ENCODE results near the gene MROH7.

The MROH7 gene

DNA sequence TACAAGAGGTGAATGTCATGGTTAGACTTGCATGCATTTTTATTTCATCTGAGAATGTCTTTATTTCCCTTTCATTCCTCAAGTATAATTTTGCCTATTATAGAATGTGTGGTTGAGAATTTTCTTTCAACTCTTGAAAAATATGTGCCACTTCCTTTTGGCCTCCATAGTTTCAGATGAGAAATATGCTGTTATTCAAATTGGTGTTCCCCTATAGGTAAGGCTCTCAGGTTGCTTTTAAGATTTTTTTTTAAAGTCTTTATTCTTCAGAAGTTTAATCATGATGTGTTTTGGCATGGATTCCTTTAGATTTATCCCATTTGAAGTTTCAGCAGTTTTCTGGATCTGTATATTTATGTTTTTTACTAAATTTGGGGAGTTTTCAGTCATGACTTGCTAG lies 2.1 kb downstream of the MROH7 start:
- TF ChIP-seq, protein P1, sequence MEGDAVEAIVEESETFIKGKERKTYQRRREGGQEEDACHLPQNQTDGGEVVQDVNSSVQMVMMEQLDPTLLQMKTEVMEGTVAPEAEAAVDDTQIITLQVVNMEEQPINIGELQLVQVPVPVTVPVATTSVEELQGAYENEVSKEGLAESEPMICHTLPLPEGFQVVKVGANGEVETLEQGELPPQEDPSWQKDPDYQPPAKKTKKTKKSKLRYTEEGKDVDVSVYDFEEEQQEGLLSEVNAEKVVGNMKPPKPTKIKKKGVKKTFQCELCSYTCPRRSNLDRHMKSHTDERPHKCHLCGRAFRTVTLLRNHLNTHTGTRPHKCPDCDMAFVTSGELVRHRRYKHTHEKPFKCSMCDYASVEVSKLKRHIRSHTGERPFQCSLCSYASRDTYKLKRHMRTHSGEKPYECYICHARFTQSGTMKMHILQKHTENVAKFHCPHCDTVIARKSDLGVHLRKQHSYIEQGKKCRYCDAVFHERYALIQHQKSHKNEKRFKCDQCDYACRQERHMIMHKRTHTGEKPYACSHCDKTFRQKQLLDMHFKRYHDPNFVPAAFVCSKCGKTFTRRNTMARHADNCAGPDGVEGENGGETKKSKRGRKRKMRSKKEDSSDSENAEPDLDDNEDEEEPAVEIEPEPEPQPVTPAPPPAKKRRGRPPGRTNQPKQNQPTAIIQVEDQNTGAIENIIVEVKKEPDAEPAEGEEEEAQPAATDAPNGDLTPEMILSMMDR (IDR thresholded peaks at IDR 0.05; ENCODE audit: low read depth, low read length, missing control alignments) = no peak

DNA sequence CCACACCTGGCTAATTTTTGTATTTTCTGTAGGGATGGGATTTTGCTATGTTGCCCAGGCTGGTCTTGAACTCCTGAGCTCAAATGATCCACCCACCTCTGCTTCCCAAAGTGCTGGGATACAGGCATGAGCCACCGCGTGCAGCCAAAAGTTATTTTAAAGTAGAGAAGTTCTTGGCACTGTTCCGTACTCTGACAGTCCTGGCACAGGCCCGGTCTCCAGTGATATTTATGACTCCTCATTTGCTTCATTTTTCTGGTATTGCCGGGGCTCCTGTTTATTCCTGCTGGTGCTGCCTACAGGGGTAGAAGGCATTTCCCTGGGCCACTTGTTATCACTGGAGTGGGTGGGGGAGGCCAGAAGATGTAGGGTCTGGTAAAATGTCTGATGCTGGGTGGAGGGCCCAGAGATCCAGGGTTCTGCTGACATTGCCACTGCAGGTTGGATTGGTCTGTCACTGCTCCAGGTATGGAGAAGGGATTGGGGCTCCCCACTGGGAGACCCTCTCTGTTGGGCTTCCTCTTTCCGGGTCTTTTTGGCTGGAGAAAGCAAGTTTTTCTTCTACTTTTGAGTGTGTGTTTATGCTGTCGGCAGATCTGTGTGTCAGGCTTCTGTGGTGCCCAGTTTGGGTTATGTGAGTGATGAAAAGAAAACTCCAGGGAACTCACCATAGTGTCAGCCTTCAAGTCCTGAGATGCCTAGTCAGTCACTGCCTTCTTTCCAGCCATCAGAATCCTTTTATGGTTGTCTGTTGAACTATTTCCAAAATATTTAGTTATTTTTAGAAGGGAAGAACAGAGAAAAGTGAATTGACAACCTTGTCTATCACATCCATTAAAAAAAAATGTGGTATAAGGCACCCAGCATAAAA lies 4.5 kb downstream of the MROH7 start:
- TF ChIP-seq, protein P1 (IDR thresholded peaks at IDR 0.05; ENCODE audit: low read depth, low read length, missing control alignments) = no peak
- DNase-seq (ENCODE audit: extremely low read depth, low read depth) = no peak
- H3K4me3 ChIP-seq (replicated peaks; ENCODE audit: low read depth, low read length) = no peak overlapping the region

More for the DNA sequence above, 2.1 kb downstream of the MROH7 start:
- DNase-seq (ENCODE audit: extremely low read depth, low read depth) = no peak
- H3K4me3 ChIP-seq (replicated peaks; ENCODE audit: low read depth, low read length) = no peak overlapping the region

DNA sequence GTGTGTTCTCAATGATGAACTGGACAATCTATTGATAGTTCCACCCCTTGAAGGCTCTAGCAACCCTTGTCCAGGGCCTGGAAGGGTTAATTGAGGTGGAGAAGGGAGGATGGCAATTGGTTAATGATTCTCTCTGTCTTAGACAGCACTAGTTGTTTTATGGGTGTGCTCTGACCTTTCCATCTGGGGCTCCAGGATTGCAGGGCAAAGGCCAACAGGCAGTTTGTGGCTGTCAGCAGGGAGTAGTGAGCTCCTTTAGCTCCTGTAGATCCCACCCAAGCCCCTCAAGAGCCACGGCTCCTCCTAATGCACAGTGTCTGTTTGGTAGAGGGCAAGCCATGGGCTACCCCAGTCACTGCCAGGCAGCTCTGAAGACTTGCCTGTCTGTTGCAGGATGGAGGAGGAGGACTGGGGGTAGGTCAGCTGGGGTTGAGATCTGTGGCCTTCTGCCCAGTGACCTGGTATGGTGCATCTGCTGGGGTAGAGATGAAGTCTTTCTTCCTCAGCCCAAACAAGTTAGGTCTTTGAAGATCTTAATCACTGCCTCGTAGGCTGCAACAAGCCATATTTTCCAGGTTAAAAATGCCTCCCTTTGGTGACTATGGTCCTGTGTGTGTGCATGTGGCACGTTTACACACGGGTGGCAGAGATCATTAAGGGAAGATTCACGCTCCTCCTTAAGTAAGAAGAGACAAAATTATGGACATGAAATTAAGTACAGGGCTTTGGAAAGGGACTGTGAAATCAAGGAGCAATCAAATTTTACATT lies 7.7 kb downstream of the MROH7 start:
- TF ChIP-seq, protein P1 (IDR thresholded peaks at IDR 0.05; ENCODE audit: low read depth, low read length, missing control alignments) = no peak
- no peak for DNase-seq (ENCODE audit: extremely low read depth, low read depth)
- no peak overlapping the region for H3K4me3 ChIP-seq (replicated peaks; ENCODE audit: low read depth, low read length)

GRCh38 chr1:54649921-54650320 lies 8.3 kb downstream of the MROH7 start:
- DNase-seq (ENCODE audit: extremely low read depth, low read depth) = no peak
- TF ChIP-seq, protein P1 (IDR thresholded peaks at IDR 0.05; ENCODE audit: low read depth, low read length, missing control alignments) = no peak
- no peak overlapping the region for H3K4me3 ChIP-seq (replicated peaks; ENCODE audit: low read depth, low read length)

DNA sequence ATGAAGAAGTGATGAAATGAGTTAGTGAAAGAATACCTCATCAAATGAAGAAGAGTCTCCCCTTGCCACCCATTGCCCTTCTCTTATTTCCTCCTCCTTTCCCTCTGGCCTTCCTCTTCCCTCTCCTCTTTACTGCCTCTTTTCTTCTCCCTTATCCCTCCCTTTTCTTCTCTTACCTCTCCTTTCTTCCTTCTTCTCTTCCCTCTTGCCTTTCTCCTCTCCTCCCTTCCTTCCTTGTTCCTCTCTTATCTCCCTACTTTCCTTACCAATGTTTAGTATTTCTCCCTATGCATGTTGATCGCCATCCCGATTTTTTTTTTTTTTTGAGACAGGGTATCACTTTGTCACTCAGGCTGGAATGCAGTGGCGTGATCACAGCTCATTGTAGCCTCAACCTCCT lies 8.8 kb downstream of the MROH7 start:
- no peak for DNase-seq (ENCODE audit: extremely low read depth, low read depth)
- no peak overlapping the region for H3K4me3 ChIP-seq (replicated peaks; ENCODE audit: low read depth, low read length)
- TF ChIP-seq, protein P1 (IDR thresholded peaks at IDR 0.05; ENCODE audit: low read depth, low read length, missing control alignments) = no peak

DNA sequence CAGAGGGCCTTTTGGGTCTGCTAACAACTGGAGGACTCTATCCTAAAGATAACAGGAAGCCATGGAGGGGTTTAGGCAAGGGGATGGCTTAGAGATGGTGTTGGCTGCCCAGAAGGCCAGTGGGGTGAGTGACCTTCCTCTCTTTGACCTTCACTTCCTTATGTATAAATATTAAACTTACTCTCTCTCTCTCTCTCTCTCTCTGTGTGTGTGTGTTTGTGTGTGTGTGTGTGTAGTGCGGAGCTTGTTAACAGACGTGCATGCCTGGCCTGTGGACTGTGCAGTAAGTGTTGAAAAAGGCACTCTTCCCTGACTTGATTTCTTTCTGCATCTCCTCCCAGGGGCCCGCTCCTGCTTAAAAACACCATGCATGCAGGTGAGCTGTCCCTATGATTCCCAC lies 10.0 kb downstream of the MROH7 start:
- DNase-seq (ENCODE audit: extremely low read depth, low read depth) = no peak
- TF ChIP-seq, protein P1 (IDR thresholded peaks at IDR 0.05; ENCODE audit: low read depth, low read length, missing control alignments) = no peak
- H3K4me3 ChIP-seq (replicated peaks; ENCODE audit: low read depth, low read length) = no peak overlapping the region

Measured in HFF-Myc (cell line).